GM19397 (cell line): ENCODE measurements around the gene USH2A.

ENCODE experiments used
- ATAC-seq: cut with Tn5 transposase; IDR thresholded peaks from one replicate; pipeline ENCODE4 v1.9.1; 2021; ENCODE audit warnings: mild to moderate bottlenecking, moderate library complexity; ENCODE audit not compliant: unreplicated experiment

USH2A gene

DNA sequence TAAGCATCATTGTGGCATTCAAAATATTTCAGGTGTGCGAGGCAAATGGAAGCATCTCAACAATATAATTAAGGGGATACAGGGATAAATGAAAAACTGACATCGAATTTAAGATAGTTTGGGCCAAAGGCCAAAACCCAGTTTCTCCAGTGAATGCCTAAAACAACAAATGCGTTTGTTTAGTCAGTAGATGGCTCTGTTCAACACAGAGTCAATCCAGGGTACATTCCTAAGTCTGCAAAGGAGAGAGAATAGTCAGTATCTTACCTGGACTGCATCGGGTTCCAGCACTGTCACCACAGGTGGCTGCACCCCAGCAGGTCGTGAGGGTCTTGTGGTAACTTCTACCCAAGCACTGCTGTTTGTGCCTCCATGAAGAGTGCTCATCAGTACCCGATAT, 535.1 kb downstream of the USH2A start:
- no peak for ATAC-seq

DNA sequence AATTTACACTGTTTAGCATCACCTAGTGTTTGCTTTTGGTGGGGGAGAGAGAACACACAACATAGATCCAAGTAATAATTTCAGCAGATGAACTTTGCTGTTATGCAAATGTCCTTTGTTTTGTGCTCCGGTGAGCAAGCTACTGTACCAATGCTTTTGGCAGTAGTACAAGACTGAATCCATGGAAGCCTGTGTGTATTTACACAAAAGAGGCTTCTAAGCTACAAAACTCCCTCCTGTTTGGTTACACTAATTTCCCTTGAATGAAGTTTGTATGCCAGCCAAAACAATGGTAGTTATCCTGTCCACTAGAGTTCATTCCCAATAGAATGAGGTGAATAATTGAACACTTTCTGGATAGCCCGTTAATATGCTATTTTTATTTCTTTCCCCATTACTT, 535.6 kb downstream of the USH2A start:
- ATAC-seq = no peak

DNA sequence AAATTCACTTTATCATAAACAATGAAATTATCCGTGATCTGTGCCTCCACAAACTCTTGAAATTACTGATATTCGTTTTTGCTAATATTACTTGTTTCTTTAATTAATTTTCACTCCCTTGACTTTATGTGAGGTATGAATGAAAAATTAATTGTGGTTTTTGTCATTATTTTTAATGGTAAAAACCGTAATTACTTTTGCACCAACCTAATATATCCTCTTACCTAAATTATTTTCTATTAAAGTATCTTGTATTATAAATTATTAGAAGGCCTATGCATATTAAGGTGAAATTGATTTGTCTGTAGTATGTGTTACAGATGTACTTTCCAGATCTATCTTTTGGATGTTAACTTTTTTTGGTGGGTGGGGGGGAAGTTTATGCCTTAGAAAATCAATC, 540.2 kb downstream of the USH2A start:
- ATAC-seq = no peak

DNA sequence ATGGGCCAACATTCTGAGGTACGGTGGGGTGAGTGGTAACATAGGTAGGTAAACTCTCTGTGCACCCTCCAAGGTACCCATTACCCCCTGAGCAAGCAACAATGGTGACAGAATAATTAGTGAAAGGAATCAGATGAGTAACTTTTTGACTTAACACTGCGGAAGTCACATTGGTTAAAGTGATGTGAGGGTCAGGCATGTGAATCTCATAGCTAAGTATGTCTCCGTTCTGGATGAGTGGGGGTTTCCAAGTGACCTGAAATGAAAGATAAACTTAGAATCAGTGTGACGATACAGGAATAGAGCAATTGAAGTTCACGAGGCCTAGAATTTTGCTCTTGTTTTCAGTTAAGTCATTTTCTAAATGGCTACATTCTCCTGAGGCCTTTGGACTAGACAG, 544.4 kb downstream of the USH2A start:
- no peak for ATAC-seq

DNA sequence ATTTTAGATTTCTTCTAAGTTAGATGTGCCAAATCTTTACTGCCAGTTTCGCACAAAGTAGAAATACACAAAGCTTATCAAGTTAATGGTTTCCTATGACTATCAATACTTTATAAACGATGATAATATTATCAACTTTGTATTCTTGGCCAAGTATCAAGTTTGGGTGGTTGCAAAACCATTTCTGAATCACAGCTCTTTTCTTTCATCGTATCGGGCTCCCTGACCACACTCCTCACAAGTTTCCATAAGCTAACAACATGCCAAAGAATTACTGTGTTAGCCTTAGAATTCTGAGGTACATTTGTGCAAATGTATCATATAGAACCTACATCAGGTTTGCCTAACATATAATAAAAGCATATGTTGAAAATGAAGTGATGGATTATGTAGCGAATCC, 545.1 kb downstream of the USH2A start:
- ATAC-seq = no peak

DNA sequence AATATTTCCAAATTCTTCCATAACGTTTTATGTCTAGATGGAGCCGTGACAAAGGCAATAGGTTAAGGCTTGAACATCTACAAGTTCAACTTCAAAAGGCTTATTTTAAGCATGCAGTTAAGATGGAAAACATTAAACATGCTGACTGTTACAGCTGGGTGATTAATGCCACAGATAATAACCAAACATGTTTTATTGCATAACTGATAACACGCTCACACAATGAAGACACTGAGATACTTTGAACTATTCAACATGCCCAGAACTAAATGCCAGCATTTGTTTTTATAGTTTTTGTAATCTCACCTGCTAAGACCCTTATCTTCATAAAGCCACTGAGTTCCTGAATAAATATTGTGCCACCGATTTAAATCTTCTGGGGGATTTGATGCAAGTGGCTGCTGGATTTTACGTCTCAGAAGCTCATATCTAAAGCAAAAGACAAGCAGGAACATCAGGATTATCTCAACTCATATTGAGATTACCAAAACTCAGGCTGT, 545.7 kb downstream of the USH2A start:
- no peak for ATAC-seq

DNA sequence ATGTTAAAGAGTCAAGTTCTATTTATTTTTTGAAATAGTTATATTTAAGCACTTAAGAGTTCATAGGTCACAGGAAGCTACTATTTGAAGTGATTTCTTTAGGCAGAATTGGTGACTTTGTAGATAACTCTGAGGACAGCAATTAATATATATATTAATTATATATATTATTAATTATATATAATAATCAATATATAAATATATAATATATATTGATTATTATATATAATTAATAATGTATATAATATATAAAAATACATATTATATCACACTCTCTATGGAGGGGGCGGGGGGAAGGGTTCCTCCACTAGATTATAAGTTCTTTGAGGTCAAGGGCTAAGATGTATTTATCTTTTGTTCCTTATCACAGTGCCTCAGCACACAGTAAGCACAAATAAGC, 547.5 kb downstream of the USH2A start:
- no peak for ATAC-seq

DNA sequence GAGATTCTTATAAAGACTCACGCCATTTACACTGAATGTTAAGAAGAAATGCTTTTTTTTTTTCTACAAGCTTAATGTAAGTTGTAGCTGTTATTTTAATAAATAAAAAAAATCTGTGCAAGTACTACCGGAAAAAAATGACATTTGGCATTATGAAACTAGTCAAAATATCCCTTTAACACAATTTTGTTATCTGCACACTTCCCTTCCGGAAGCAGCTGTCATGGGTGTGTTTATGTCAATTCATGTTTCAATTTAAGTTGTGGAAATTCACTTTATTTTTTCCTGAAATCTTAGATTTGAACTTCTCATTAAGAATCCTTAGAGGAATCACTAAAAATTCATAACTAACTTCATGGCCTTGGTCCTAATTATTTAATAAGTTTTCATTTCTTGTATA, 548.0 kb downstream of the USH2A start:
- no peak for ATAC-seq

DNA sequence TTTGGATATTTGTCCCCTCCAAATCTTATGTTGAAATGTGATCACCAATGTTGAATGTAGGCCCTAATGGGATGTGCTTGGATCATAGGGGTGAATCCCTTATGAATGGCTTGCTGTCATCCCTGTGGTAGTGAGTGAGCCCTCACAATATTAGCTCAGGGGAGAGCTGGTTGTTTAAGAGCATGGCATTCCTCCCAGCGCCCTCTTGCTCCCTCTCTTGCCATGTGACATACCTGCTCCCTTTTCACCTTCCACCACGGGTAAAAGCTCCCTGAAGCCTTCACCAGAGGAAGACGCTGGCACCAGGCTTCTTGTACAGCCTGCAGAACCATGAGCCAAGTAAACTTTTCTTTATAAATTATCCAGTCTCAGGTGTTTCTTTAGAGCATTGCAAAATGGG, 550.6 kb downstream of the USH2A start:
- no peak for ATAC-seq

DNA sequence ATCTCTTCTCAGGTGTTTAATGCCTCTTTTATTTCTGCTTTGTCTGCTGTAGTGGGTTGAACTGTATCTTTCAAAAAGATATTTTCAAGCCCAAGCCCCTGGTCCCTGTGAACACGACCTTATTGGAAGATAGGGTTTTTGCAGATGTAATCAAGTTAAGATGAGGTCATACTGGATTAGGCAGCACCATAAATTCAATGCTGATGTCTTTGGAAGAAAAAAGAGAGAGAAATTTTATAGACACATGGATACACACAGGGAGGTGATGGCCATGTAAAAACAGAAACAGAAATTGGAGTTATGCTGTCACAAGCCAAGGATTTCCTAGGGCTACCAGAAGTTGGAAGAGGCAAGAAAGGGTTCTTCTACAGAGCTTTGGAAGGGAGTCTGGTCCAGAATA, 554.7 kb downstream of the USH2A start:
- no peak for ATAC-seq

DNA sequence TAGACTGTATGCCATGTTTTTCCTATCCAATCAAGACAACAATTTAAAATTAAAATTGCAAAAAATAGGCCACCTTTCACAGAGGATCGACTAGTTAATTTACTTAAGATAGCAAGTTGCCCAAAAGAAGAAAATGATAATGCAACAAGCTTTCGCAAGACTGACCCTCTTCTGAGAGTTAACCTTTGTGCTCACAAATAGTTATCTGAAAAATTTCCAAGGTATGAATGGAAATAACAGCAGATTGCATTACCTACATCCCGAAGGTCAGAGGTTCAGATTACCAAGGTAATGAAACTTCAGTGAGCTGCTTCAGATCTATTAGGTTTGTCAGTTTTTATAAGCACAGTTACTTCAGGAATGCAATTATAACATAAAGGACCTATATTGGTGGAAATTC, 558.2 kb downstream of the USH2A start:
- no peak for ATAC-seq

DNA sequence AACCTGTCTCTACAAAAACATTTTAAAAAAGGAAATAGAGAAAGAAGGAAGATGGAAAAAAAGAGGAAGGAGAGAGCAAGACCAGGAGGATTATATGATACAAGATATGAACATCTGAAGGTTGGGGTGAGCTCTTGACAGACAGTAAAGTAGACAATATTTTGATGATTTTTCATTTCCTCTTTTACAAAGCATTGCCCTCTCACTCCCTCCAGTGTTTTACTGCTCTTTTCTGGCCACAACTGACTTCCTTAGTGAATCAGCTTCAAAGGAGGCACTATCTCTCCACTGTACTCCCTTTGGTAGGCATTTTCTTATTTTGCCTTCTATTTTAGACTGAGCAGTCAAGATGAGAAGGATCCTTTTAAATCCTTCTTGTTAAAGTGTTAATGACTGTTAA, 559.5 kb downstream of the USH2A start:
- no peak for ATAC-seq

DNA sequence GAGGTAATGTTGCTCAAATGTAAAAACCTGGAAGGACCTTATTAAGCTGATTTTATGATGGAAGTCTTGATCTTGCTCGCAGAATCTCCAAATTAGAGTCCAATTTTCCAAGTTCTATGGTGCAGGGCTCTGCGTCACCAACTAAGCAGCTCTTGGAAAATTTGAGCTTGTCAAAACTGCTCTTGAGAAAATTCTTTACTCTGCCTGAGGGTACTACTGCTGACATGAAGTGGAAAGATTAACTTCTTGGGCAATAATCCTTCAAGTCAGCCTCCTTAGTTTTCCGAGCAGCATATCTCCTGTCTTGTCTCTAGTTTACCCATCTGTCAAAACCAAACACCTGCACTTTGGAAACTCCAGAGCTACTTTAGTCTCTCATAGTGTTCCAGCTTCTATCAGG, 562.4 kb downstream of the USH2A start:
- ATAC-seq = no peak

DNA sequence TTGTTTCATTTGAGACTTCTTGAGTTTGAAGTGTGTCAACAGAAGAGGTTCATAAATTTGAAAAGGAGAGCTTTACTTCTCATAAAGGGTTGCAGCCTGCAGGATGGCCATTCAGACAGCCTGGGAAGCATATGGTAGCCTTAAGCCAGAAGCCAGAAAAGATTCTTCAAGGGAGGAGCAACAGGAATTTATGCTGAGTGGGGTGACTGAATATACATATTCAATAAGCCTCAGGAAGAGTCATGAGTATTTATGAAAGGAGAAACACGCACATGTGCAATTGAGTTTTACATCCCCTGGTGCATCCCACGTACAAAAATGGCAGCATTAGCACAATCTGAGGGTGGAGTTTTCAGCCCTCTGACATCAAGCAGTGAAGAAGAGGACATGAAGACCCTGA, 565.9 kb downstream of the USH2A start:
- ATAC-seq = no peak

DNA sequence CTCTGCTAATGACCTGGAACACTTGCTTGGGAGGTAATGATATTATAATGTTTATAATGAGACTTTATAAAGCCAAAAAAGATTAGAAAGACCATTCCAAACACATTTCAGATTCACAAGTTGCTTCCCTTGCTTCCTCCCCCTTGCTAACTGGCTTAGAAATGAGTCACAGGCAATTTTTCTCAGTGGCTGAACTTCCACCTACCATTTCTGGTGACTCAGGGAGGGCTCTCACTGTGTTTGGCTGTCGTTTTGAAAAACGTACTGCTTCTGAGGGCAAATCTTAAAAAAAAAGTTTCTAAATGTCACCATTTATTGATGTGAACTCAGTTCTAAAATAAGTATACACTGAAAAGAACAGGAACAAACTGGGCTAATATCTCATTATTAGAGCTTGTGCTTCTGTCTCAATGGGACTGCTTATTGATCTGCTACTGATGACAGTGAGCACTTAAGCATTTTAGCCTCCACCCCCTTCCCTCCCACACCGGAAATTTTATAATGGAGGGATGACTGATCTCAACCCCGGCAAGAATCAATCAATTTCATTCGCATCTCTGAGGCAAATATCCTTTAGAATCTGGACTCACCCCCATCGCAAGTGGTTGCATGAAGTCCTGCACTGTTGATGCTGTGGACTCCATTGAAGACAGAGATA, 577.9 kb downstream of the USH2A start:
- ATAC-seq = no peak

DNA sequence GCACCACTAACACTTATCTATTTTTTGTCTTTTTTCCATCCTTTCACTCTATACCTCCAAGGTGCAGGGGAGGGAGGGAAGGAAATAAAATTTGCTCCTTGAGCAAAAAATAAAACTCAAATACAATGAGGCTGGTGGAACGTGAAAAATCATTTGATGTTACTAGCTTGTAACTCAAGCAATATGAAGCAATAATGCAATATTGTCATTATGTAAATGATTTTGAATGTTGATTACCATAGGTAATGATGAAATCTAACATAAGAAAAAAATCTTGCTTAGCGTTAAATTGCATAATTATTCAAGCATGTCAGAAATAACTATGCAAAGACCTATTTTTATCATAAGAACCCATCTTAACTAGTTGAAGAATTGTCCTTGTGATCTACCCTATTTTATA, 578.5 kb downstream of the USH2A start:
- ATAC-seq = no peak

DNA sequence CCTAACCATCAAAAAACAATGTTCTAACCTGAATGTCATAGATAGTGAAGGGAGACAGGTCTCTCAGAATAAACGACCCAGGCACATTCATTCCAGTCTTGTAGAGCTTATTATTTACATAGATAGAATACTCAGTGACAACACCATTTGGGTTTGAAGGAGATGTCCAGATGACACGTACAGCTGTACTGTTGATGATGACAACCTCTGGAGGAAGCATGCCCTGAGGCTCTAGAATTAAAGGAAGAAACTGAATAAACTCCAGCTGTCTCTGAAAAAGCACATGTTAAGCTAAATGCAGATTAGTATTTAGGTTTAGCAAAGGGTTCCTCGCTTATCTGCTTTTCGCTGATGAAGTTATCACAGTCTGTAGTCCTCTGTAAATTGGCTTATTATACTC, 579.0 kb downstream of the USH2A start:
- ATAC-seq = no peak

DNA sequence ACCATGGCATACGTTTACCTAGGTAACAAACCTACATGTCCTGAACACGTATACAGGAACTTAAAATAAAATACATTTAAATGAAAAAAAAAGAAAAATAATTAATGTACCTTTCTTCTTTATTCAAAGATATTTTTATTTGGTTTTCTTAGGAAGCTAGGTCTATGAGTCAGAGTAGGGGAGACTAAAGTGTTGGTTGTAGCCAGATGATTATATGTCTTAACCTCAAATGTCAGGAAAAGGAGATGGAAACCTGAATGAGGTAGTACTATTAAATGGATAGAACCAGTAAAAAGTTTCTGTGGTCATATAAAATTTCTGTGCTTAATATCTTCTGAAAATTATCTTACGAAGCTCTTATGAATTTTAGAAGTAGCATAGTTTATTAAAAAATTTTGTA, 580.3 kb downstream of the USH2A start:
- ATAC-seq = no peak

DNA sequence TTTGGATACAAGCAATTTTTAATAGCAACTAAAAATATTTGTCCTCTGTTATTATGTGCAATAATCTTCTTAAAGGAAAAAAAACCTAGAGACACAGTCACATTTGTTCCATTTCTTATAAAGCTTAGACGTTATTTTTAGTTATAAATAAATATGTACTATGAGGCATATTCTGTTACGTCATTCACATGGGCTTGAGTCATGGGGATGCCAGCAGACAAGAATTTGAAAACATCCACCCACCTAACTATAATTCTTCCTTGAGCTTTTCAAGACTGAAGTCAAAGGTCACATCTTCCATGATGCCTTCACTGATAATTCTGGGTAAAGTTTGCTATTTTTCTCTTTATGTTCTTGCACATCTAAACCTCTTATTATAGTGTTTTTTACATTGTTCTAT, 587.3 kb downstream of the USH2A start:
- no peak for ATAC-seq

DNA sequence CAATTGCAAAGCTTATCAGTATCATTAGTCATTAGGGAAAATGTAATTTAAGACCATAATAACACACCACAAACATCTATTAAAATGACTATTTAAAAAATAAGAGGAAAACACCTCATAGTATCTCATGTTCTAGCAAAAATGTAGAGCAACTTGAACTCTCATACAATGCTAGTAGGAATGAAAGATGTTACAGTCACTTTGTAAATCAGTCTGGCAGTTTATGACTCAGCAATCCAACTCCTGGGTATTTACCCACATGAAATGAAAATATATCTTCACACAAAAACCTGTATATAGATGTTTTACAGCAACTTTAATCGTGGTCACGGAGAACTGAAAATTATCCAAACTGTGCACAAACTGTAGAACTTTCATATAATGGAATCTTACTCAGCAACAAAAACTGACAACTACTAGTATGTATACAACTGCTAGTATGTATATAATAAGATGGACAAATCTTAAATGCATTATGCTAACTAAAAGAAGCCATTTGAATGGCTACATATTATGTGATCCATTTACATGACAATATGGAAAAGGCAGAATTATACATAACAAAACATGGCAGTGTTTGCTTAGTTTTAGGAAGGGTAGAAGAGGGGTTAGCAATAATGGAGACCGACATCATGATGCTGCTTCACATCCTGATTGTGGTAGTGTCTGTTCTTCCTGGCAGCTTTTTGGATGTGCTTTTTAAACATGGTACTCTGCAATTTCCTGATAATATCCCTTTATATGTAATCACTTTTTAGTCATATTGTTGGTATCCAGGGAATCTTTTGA, 589.1 kb downstream of the USH2A start:
- ATAC-seq = no peak

DNA sequence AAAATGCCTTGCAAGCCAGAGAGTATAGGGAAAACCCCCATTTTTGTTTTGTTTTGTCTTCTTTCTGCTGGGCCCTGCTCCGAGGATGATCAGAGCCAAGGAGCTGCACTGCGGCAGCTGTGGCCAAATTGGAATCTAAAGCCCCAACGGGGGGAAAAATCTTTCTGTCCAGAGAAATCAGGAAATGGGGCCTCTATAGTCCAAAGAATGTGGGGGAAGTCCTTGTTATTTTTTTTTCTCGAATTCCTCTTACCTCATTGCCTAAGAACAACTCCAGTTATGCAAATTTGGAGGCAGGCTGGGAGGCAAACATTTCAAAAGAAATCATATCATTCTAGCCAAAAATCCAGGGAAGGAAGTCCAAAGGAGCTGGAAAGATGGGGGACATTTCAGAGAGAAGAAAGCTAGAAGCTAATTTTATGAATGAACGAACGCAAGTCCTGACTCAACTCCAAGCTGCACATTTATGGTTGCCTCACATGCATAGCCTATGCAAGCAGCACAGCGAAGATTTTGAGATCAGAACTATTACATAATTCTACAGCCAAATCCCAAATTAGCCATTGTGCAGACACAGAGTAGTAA, 592.9 kb downstream of the USH2A start:
- ATAC-seq = no peak

DNA sequence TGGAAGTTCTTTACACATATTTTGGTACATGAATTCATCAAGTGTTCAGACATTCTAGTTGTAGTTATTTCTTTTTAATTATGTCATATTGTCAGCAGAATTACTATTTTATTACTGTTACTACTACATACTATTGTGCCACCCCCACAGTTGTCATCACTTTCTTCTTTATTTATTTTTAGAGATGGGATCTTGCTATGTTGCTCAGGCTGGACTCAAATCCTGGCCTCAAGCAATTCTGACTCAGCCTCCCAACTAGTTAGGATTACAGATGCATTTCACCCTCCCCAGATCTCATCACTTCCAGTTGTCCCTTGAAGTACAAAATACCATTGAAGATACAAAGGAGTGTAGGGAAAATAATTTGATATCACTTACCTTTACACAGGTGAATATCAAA, 598.2 kb downstream of the USH2A start:
- ATAC-seq = no peak
